Caki2 (cell line): ENCODE results near the gene TRPC1. TPM values are rescaled to one million over a fixed set of nuclear protein-coding genes. Genes with fewer than 3 reads are reported as not detected.
"Not testable (repeated sequence)": the region's sequence is repeated elsewhere in the genome, so short reads cannot be mapped to it uniquely, and the experiment has no call there.

Experiments
- DNase-seq: peaks from one replicate; pipeline ENCODE4 v3.0.0-alpha.2; 2015; ENCODE audit warnings: low read depth
- in situ Hi-C: cut with HindIII; loops from 2 replicates; pipeline ENCODE4 v1.10.0; 2016; ENCODE audit warnings: low sequenced_read_pairs, low pct_unique_long_range_greater_than_20kb, mixed read lengths
- total RNA-seq: library from RNA; depleted of rRNA; stranded (reverse); fragments of >200 nt; shearing (Covaris generic); gene quantifications from 2 replicates; pipeline ENCODE4 v1.2.3, GENCODE V29; 2014; ENCODE audit warnings: low replicate concordance

The TRPC1 gene
- total RNA-seq, 1 experiment from 2014 or later: 11.4 TPM

DNA sequence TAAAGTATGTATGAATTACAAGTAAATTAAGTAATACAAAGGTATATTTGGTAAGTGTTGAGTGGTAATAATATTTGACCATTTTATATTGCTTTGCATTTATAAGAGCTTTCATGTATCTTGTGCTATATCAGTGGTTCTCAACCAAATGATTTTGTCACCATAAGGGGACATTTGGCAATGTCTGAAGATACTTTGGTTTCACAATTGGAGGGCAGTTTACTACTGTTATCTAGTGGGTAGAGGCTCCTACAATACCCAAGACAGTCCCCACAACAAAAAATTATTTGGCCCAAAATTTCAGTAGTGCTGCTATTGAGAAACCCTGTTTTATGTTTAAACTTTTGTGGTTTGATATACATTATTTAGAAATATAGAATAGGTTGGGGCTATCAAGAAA, 14.6 kb downstream of the TRPC1 start:
- in situ Hi-C loops: no loop called here
- no peak for DNase-seq

DNA sequence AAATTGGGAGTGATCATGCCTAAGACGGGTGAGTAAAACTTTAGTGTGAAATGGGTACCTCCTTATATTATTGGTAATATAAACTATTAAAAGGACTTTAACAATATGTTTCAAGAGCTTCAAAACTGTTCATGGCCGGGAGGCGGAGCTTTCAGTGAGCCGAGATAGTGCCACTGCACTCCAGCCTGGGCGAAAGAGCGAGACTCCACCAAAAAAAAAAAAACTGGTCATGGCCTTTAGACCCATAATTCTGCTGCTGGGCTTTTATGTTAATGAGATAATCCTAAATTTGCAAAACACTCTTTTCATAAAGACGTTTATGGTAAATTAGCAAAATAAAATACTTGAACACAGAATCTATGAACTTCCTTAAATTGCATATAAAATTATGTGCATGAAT, 22.8 kb downstream of the TRPC1 start:
- in situ Hi-C loops: no loop called here

DNA sequence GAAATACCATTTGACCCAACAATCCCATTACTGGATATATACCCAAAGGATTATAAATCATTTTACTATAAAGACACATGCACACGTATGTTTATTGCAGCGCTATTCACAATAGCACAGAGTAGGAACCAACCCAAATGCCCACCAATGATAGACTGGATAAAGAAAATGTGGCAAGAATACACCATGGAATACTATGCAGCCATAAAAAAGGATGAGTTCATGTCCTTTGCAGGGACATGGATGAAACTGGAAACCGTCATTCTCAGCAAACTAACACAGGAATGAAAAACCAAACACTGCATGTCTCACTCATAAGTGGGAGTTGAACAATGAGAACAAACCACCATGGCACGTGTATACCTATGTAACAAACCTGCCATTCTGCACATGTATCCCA, 26.7 kb downstream of the TRPC1 start:
- in situ Hi-C loops, DNase-seq: not testable (repeated sequence)

More for the DNA sequence above, 22.8 kb downstream of the TRPC1 start:
- DNase-seq: no peak

- in situ Hi-C loops, DNase-seq: not testable (repeated sequence)
These were observed 28.8 kb downstream of the TRPC1 start for GRCh38 chr3:142752605-142753004.

DNA sequence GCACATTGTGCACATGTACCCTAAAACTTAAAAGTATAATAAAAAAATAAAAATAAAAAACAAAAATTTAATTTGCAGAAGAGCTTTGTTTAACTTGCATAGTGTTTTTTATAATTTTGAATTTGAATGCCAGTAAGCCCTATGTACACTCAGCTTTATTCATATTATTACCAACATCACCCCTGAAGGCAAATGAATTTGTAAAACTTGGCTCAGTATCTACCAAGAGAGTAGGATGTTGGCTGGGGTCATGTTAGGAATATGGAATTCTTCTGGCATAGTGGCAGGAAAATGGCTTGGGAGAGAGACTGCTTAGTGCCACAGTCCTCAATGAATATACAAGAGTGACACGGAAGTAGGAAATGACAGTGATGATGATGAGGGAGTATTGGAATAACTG, 30.7 kb downstream of the TRPC1 start:
- in situ Hi-C loops: no loop called here

GRCh38 chr3:142768338-142768737, 44.5 kb downstream of the TRPC1 start:
- in situ Hi-C loops: no loop called here
- DNase-seq: no peak

More for the DNA sequence above, 30.7 kb downstream of the TRPC1 start:
- no peak for DNase-seq

- in situ Hi-C loops: no loop called here
- no peak for DNase-seq
These were observed 54.1 kb downstream of the TRPC1 start for GRCh38 chr3:142777927-142778326.

DNA sequence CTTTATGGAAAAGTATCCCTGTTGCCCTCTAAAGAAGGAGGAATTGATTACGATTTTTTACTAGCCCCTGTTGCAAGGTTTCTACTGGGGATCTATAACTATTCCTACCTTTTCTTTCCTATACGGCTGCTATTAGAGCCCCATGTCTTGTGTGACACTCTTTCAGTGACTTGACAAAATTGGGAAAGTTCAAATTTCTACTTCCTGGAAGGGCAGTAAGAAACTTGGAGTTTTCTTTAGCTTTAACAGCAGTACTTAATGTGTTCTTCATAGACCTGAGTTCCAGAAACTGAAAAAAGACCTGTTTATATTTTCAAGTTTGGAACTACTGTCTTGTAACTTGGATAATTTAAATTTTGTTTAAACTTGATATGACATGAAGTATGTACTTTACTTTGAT, 54.7 kb downstream of the TRPC1 start:
- DNase-seq: no peak
- in situ Hi-C loops: no loop called here

DNA sequence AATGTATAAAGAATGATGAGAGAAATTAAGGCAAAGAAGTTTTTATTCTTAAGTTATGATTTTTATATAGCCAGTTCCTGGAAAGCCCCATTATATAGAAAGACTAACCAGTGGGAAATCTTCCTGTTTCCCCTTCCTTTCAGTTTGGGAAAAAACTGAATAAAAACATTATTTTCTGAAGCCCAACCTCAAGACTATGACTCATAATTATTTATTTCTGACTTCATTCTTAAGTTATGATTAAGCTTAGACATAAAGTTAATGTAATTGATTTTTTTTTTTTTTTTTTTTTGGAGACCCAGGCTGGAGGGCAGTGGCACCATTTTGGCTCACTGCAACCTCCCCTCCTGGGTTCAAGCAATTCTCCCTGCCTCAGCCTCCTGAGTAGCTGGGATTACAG, 55.8 kb downstream of the TRPC1 start:
- no peak for DNase-seq
- in situ Hi-C loops: no loop called here

DNA sequence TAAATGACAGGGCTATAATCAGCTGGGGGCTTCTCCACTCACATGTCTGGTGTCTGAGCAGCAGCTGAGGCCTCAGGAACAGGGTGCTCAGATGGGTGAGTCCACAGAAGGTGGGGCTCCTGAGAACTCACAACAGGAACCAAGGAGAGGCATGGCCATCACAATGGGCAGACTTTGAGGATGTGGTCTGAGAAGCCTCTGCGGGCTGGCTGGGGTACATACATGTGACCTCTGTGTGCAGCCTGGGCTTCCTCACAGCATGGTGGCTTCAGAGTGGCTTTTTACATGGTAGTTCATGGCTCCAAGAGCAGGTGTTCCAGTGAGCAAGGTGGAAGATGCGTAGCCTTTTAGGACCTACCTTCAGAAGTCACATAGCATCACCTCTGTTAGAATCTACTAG, 58.8 kb downstream of the TRPC1 start:
- in situ Hi-C loops: no loop called here
- DNase-seq: no peak

GRCh38 chr3:142784228-142784627, 60.4 kb downstream of the TRPC1 start:
- in situ Hi-C loops: no loop called here
- no peak for DNase-seq

- in situ Hi-C loops: no loop called here
- no peak for DNase-seq
These were observed 62.2 kb downstream of the TRPC1 start for GRCh38 chr3:142785996-142786395.

DNA sequence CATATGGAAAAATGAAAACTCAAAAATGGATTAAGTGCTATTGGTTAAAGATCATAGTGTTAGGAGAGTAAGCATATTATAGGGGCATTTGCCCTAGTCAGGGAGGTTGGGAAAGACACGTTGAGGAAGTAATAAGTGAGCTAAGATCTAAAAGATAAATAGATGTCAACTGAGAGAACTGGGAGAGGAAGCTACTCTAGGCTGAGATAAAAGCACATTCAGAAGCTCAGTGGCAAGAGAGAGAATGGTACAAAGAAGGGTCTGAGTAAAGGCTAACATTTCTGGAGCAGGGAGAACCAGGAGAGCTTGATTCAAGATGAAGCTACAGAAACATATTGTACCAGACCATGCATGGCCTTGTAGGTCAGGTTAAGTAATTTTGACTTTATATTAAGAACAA, 63.9 kb downstream of the TRPC1 start:
- in situ Hi-C loops: no loop called here
- no peak for DNase-seq

- in situ Hi-C loops: no loop called here
- DNase-seq: no peak
These were observed 70.7 kb downstream of the TRPC1 start for GRCh38 chr3:142794508-142794907.

GRCh38 chr3:142795332-142795731, 71.5 kb downstream of the TRPC1 start:
- DNase-seq: no peak
- in situ Hi-C loops: no loop called here

DNA sequence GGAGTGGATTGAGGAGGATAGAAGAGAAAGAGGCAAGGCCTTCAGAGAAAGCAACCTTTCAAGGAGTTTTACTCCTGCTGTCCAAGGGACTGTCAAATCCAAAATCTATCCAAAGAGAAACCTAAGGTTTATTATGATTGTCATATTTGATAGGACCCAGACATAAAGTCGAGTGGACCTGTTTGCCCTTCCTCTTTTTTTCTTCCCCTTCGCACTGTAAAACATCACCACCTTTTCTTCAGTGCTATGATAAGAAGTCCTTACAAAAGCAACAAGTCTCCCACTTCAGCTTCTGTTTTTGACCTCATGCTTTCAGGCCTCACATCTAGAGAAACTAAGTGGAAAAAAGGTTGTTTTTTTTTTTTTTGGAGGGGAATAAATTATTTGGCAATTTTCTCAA, 73.0 kb downstream of the TRPC1 start:
- in situ Hi-C loops: no loop called here

DNA sequence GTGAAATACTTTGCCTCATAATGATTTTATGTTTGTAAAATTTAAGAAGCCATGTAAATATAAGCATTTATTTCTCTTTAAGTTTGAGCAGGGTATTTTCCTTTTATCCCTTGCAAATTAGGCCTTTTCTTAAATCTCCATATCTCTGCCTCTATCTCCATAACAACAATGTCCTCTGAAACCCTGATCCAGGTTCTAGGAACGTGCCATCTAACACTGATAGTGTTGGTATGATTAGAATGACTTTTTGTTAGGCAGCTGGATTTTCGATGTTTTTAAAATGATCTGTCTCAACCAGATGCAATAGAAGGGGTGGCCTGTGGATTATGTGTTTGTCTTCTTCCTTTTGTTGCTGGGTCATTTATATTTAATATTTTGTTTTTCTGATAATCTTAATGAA, 77.9 kb downstream of the TRPC1 start:
- no peak for DNase-seq
- in situ Hi-C loops: loop anchor here (25.0 kb wide), 1 partner anchor 214 kb away; the partner anchor contains the start of genes ATR and PLS1

More for the DNA sequence above, 73.0 kb downstream of the TRPC1 start:
- no peak for DNase-seq

DNA sequence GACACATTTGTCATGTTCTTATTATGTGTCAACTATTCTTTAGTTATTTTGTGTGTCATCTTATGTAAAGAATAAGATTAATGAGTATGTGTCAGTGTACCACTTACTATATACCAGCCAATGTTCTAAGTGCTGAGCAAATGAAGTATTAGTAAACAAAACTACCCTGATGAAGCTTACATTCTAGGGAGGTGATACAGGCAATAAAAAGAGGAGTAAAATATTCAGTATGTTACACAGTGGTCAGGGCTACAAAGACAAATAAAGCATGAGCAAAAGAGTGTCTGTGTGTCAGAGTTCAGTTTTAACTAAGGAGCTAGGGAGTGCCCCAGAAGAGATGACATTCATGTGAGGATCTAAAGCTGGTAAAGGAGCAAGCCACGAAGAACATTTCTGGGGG, 79.1 kb downstream of the TRPC1 start:
- in situ Hi-C loops: loop anchor here (25.0 kb wide), 1 partner anchor 216 kb away; the partner anchor contains the start of genes ATR and PLS1
- DNase-seq: no peak

GRCh38 chr3:142808103-142808917, 84.5 kb downstream of the TRPC1 start:
- peak; percentile 55 for DNase-seq
- in situ Hi-C loops: loop anchor here (25.0 kb wide), 1 partner anchor 221 kb away; the partner anchor contains the start of genes ATR and PLS1

DNA sequence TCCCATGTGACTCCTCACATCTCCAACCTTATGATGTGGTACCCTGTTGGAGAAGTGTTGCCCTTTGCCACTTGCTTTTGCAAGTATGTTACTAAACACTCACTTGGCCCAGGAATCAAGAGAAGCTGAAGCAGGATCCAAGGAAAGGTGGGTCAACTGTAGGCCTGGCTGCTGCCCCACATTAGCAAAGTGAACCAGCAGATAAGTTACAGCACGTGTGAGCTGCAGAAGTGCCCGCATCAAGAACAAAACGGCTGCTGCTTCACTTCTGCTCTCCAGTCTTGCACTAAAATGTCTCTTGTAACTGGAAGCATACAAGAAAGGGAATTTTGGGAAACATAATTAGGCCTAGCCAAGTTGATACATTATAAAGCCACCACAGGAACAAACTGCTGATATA, 85.4 kb downstream of the TRPC1 start:
- DNase-seq: no peak
- in situ Hi-C loops: loop anchor here (25.0 kb wide), 1 partner anchor 222 kb away; the partner anchor contains the start of genes ATR and PLS1
